ENCODE measurements around the gene CYP3A5. TPM values are rescaled to one million over a fixed set of nuclear protein-coding genes. Genes with fewer than 3 reads are reported as not detected.

Gene CYP3A5
- total RNA-seq, 2 donors from 2014 or later = 0.38 to 0.42 TPM

GRCh38 chr7:99629643-99630042, 50.2 kb downstream of the CYP3A5 start:
- peaks cover 79% of the 10 kb centered on the region for H3K36me3 Mint-ChIP-seq (ENCODE audit: low read depth)

DNA sequence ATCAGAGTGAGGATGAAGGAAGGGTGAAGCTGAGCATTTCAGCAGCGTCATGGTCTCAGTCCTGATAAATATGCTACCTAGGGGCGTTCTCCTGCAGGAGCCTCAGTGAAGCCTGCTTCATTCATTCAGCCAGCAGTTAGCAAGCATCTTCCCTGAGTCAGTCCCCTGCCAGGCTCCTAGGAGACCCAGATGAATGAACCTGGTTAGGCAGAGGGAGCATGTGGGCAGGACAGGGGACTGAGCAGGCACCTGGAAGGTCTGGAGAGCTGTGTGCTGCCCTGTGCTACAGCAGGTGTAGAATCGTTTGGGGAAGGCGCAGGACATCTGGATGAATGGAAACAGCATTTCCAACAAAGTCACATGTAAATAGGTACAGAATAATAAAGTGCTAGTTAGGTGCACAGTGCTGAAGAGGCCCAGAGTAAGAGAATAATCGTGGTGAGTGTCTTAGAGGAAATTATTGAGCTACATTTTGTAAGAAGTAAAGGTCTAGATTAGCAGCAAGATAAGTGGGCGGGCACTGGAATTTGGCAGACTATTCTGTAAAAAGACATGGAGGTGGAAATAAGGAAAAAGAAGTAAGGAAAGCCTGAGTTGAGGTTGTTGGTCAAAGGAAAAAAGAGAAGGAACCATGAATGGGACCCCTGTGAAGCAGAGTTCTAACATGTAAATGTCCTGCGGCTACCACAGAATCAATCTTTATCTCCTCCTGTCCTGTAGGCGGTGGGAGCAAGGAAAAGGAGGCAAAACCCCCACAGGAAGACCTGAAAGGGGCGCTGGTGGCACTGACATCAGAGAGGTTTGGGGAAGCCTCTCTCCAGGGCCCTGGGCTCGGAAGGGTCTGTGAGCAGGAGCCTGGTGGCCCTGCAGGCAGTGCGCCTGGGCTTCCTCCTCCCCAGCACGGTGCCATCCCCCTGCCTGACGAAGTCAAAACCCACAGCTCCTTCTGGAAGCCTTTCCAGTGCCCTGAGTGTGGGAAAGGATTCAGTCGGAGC, 51.0 kb downstream of the CYP3A5 start:
- no peaks in the 10 kb centered on the region for H3K9me3 Mint-ChIP-seq
- H3K9me3 ChIP-seq (ENCODE audit: control insufficient read depth, low read length) = no peaks in the 10 kb centered on the region
- no peak for TF ChIP-seq CTCF (conservative IDR thresholded peaks at IDR 0.05)
- H3K27me3 ChIP-seq (ENCODE audit: control insufficient read depth, insufficient read depth, low read length, poor library complexity, severe bottlenecking) = no peaks in the 10 kb centered on the region
- no peak overlapping the region for H3K27ac Mint-ChIP-seq
- H3K27ac ChIP-seq (ENCODE audit: low read depth, low read length) = no peak overlapping the region
- no peak overlapping the region for H3K9ac ChIP-seq (ENCODE audit: extremely low read depth, low read length, poor library complexity, severe bottlenecking)
- peaks cover 93% of the 10 kb centered on the region for H3K36me3 ChIP-seq (ENCODE audit: control insufficient read depth, insufficient read depth, low read length)
- peaks cover 24% of the 10 kb centered on the region for H3K4me1 Mint-ChIP-seq
- no peaks in the 10 kb centered on the region for H3K27me3 Mint-ChIP-seq (ENCODE audit: insufficient read depth)
- H3K4me3 Mint-ChIP-seq = no peak overlapping the region
- H3K36me3 Mint-ChIP-seq (ENCODE audit: low read depth) = peaks cover 84% of the 10 kb centered on the region
- WGBS, 2 experiments (ENCODE audit: insufficient coverage in 1 of 2, insufficient read length in 1 of 2) = 81 to 82% methylated on average over 12 to 14 of the region's 14 CpGs
- peaks cover 5% of the 10 kb centered on the region for H3K4me1 ChIP-seq (ENCODE audit: control insufficient read depth, insufficient read depth, low read length)
- no peak overlapping the region for H3K4me3 ChIP-seq (ENCODE audit: low read length)
- peak; percentile 55 for DNase-seq

More at GRCh38 chr7:99629643-99630042, 50.2 kb downstream of the CYP3A5 start:
- H3K4me1 Mint-ChIP-seq = peaks cover 24% of the 10 kb centered on the region
- H3K9me3 Mint-ChIP-seq = no peaks in the 10 kb centered on the region
- Histone ChIP-seq H3K9ac (ENCODE audit: extremely low read depth, low read length, poor library complexity, severe bottlenecking) (no peak overlapping the region), H3K27ac (ENCODE audit: low read depth, low read length) (no peak overlapping the region), H3K36me3 (ENCODE audit: control insufficient read depth, insufficient read depth, low read length) (peaks cover 90% of the 10 kb centered on the region), H3K4me1 (ENCODE audit: control insufficient read depth, insufficient read depth, low read length) (peaks cover 5% of the 10 kb centered on the region), H3K4me3 (ENCODE audit: low read length) (no peak overlapping the region), H3K27me3 (ENCODE audit: control insufficient read depth, insufficient read depth, low read length, poor library complexity, severe bottlenecking) (no peaks in the 10 kb centered on the region), H3K9me3 (ENCODE audit: control insufficient read depth, low read length) (no peaks in the 10 kb centered on the region)
- no peak overlapping the region for H3K27ac Mint-ChIP-seq
- 97 to 99% methylated on average over 14 to 20 of the region's 20 CpGs for WGBS, 2 experiments (ENCODE audit: insufficient coverage in 1 of 2, insufficient read length in 1 of 2)
- H3K4me3 Mint-ChIP-seq = no peak overlapping the region
- H3K27me3 Mint-ChIP-seq (ENCODE audit: insufficient read depth) = no peaks in the 10 kb centered on the region
- no peak for TF ChIP-seq CTCF (conservative IDR thresholded peaks at IDR 0.05)
- DNase-seq = no peak

DNA sequence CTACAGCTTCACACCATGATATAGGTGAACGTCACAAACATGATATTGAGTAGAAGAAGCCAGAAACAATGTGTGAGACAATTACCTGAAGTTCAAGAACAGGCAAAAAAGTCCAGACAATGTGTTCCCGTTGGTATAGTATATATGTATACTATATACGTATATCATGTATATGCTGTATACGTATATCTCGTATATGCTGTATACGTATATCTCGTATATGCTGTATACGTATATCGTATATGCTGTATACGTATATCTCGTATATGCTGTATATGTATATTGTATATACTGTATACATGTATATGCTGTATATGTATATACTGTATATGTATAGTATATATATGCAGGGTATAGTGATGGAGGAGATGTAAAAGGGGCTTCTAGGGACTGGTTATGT, 52.3 kb downstream of the CYP3A5 start:
- Mint-ChIP-seq H3K36me3 (ENCODE audit: low read depth) (peaks cover 82% of the 10 kb centered on the region), H3K27me3 (ENCODE audit: insufficient read depth) (no peaks in the 10 kb centered on the region)
- 99 to 100% methylated on average over 7 to 11 of the region's 11 CpGs for WGBS, 2 experiments (ENCODE audit: insufficient coverage in 1 of 2, insufficient read length in 1 of 2)

More for the DNA sequence above, 52.3 kb downstream of the CYP3A5 start:
- Mint-ChIP-seq H3K9me3 (no peaks in the 10 kb centered on the region), H3K27ac (no peak overlapping the region), H3K4me1 (peaks cover 24% of the 10 kb centered on the region), H3K4me3 (no peak overlapping the region)
- no peak overlapping the region for H3K9ac ChIP-seq (ENCODE audit: extremely low read depth, low read length, poor library complexity, severe bottlenecking)
- no peaks in the 10 kb centered on the region for H3K9me3 ChIP-seq (ENCODE audit: control insufficient read depth, low read length)
- no peaks in the 10 kb centered on the region for H3K27me3 ChIP-seq (ENCODE audit: control insufficient read depth, insufficient read depth, low read length, poor library complexity, severe bottlenecking)
- TF ChIP-seq CTCF (conservative IDR thresholded peaks at IDR 0.05) = no peak
- H3K4me3 ChIP-seq (ENCODE audit: low read length) = no peak overlapping the region
- DNase-seq = no peak
- H3K4me1 ChIP-seq (ENCODE audit: control insufficient read depth, insufficient read depth, low read length) = peaks cover 5% of the 10 kb centered on the region
- H3K36me3 ChIP-seq (ENCODE audit: control insufficient read depth, insufficient read depth, low read length) = peaks cover 91% of the 10 kb centered on the region
- H3K27ac ChIP-seq (ENCODE audit: low read depth, low read length) = no peak overlapping the region

Data from endodermal cell (in vitro differentiated cells).